Measurements from ENCODE around the gene GNA15.

GNA15 gene

DNA sequence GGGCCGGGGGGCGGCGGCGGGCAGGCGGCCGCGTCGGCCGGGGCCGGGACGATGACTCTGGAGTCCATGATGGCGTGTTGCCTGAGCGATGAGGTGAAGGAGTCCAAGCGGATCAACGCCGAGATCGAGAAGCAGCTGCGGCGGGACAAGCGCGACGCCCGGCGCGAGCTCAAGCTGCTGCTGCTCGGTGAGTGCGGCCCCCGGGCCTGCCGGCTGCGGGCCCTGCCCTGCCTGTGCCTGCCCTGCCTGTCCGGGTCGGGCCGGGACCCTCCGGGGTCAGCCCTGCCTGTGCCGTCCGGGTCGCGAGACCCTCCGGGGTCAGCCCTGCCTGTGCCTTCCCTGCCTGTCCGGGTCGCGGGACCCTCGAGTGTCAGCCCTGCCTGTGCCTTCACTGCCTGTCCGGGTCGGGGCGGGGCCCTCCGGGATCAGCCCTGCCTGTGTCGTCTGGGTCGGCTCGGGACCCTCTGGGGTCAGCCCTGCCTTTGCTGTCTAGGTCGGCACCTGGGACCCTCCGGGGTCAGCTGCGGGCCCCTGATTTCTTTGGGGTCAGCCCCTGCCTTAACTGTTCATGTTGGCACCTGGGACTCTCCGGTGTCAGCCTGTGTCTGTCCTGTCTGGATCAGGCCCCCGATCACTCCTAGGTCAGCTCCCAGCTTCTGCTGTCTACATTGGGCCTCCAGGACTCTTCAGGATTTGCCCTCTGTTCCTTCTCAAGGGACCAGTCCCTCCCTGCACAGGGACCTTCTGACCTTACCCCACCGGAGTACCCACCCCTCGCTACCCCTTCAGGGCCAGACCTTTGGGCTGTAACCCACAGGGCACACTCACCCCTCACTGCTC lies 41.0 kb upstream of the GNA15 start:
- TF ChIP-seq EZH2phosphoT487 (IDR thresholded peaks at IDR 0.05; ENCODE audit: low read length), result no peak
- TF ChIP-seq EZH2 (optimal IDR thresholded peaks at IDR 0.05; ENCODE audit: low read depth, low read length), result no peak
- TF ChIP-seq, protein P1, sequence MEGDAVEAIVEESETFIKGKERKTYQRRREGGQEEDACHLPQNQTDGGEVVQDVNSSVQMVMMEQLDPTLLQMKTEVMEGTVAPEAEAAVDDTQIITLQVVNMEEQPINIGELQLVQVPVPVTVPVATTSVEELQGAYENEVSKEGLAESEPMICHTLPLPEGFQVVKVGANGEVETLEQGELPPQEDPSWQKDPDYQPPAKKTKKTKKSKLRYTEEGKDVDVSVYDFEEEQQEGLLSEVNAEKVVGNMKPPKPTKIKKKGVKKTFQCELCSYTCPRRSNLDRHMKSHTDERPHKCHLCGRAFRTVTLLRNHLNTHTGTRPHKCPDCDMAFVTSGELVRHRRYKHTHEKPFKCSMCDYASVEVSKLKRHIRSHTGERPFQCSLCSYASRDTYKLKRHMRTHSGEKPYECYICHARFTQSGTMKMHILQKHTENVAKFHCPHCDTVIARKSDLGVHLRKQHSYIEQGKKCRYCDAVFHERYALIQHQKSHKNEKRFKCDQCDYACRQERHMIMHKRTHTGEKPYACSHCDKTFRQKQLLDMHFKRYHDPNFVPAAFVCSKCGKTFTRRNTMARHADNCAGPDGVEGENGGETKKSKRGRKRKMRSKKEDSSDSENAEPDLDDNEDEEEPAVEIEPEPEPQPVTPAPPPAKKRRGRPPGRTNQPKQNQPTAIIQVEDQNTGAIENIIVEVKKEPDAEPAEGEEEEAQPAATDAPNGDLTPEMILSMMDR (IDR thresholded peaks at IDR 0.05; ENCODE audit: low read length), result no peak
- no peaks in the 10 kb centered on the region for H3F3A ChIP-seq (ENCODE audit: insufficient read depth, low read length)
- peak overlapping the region; percentile 34; the same call in 1 of the 2 replicates for H3K4me3 ChIP-seq (ENCODE audit: low read length)
- peaks cover 81% of the 10 kb centered on the region for H3K27me3 ChIP-seq (replicated peaks; ENCODE audit: insufficient read depth, low read length)
- no peaks in the 10 kb centered on the region for H3K79me2 ChIP-seq (ENCODE audit: low read length)
- H4K20me1 ChIP-seq (ENCODE audit: insufficient read depth, low read length), result no peaks in the 10 kb centered on the region
- no peaks in the 10 kb centered on the region for H3K9me2 ChIP-seq (replicated peaks; ENCODE audit: insufficient read depth, low read length)
- no peak for DNase-seq
- H2AFZ ChIP-seq (ENCODE audit: low read length), result no peak overlapping the region
- H3K4me1 ChIP-seq (ENCODE audit: low read length), result 0 out of 2 replicates have a peak, but pooled peaks cover 4% of the 10 kb centered on the region
- no peak overlapping the region; the same call in 1 of the 2 replicates for H3K9ac ChIP-seq (ENCODE audit: low read length)
- H3K27ac ChIP-seq (ENCODE audit: low read length), result no peak overlapping the region
- no peaks in the 10 kb centered on the region for H3K9me3 ChIP-seq (replicated peaks; ENCODE audit: insufficient read depth, low read length)
- peak overlapping the region; percentile 61 for H3K4me2 ChIP-seq (ENCODE audit: low read depth, low read length)
- no peaks in the 10 kb centered on the region for H3K36me3 ChIP-seq (replicated peaks; ENCODE audit: insufficient read depth, low read length)

DNA sequence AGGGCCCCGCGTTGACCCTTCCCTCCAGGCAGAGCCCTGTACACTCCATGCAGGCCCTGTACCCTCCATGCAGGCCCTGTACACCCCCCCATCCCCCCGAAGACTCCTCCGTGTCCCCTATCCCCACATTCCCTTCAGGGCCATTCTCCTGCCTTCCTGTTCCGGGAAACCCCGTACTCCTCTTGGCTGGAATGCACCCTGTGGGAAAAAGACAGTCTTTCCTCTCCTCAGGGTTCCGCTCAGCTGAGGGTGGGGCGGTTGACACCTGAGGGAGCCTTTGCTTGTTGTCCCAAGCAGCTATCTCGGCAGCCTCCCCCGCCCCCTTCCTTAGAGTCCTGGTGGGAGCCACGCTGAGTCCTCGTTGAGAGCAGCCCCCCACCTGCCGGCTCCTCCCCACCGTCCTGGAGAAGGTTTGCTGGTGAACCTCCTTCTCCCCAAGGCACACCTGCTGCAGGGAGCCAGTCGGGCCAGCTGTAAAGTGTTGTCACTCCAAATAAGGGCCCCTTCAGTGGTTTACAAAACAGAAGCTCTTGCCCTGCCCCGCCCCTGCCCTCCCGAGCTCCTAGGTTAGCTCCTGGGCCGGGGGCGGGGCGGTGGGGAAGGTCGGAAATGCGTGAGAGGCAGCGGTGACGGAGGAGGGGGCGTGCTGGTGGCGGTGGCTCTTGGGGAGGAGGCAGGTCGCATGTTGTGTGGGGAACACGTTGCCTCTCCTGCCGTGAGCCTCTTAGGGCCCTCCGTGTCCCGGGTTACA lies 40.2 kb upstream of the GNA15 start:
- no peak overlapping the region for H3K4me2 ChIP-seq (ENCODE audit: low read depth, low read length)
- H3K79me2 ChIP-seq (ENCODE audit: low read length), result no peaks in the 10 kb centered on the region
- TF ChIP-seq EZH2 (optimal IDR thresholded peaks at IDR 0.05; ENCODE audit: low read depth, low read length) (no peak), EZH2phosphoT487 (IDR thresholded peaks at IDR 0.05; ENCODE audit: low read length) (no peak)
- TF ChIP-seq, protein P1 (IDR thresholded peaks at IDR 0.05; ENCODE audit: low read length), result no peak
- H3K9me3 ChIP-seq (replicated peaks; ENCODE audit: insufficient read depth, low read length), result no peaks in the 10 kb centered on the region
- H3K27ac ChIP-seq (ENCODE audit: low read length), result no peak overlapping the region
- H3K4me3 ChIP-seq (ENCODE audit: low read length), result no peak overlapping the region
- H3F3A ChIP-seq (ENCODE audit: insufficient read depth, low read length), result no peaks in the 10 kb centered on the region
- no peak for DNase-seq
- peaks cover 81% of the 10 kb centered on the region for H3K27me3 ChIP-seq (replicated peaks; ENCODE audit: insufficient read depth, low read length)
- H3K4me1 ChIP-seq (ENCODE audit: low read length), result 0 out of 2 replicates have a peak, but pooled peaks cover 4% of the 10 kb centered on the region
- H3K36me3 ChIP-seq (replicated peaks; ENCODE audit: insufficient read depth, low read length), result no peaks in the 10 kb centered on the region
- no peaks in the 10 kb centered on the region for H4K20me1 ChIP-seq (ENCODE audit: insufficient read depth, low read length)
- H2AFZ ChIP-seq (ENCODE audit: low read length), result no peak overlapping the region
- no peaks in the 10 kb centered on the region for H3K9me2 ChIP-seq (replicated peaks; ENCODE audit: insufficient read depth, low read length)
- H3K9ac ChIP-seq (ENCODE audit: low read length), result no peak overlapping the region

DNA sequence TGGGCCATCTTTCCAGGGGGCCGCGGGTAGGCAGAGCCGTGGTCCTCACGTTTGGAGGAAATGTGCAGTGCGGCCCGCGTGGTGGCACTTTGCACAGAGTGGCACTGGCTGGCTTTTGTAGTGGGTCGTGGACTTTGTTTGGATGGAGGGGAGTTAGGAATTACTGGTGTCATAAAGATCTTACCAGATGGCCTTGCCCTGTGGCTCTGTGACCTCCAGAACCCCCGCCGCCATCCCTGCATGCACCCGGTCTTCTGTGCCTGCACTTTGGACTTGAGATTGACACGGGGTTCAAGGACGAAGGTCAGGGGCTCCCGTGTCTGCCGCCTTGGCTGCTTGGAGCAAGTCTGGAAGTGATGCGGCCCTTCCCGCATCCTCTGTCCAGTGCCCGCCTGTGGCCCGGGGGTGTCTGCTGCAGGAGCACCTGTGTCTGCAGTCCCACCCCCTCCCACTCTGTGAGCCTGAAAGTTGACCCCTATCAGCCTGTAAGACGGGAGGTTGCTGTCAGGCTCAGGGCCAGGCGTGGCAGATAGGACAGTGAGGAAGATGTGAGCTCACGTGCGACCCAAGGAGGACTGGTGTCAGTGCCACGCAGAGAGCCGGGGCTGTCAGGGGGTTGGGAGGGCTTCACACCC lies 39.4 kb upstream of the GNA15 start:
- Histone ChIP-seq H3K79me2 (ENCODE audit: low read length) (no peaks in the 10 kb centered on the region), H3K4me3 (ENCODE audit: low read length) (no peak overlapping the region), H2AFZ (ENCODE audit: low read length) (no peak overlapping the region), H3K36me3 (replicated peaks; ENCODE audit: insufficient read depth, low read length) (no peaks in the 10 kb centered on the region), H3K27ac (ENCODE audit: low read length) (no peak overlapping the region), H3K4me1 (ENCODE audit: low read length) (0 out of 2 replicates have a peak, but pooled peaks cover 4% of the 10 kb centered on the region), H3K4me2 (ENCODE audit: low read depth, low read length) (no peak overlapping the region), H4K20me1 (ENCODE audit: insufficient read depth, low read length) (no peaks in the 10 kb centered on the region), H3K9me3 (replicated peaks; ENCODE audit: insufficient read depth, low read length) (no peaks in the 10 kb centered on the region), H3F3A (ENCODE audit: insufficient read depth, low read length) (no peaks in the 10 kb centered on the region), H3K27me3 (replicated peaks; ENCODE audit: insufficient read depth, low read length) (peaks cover 81% of the 10 kb centered on the region), H3K9ac (ENCODE audit: low read length) (no peak overlapping the region), H3K9me2 (replicated peaks; ENCODE audit: insufficient read depth, low read length) (no peaks in the 10 kb centered on the region)
- DNase-seq, result no peak
- TF ChIP-seq EZH2phosphoT487 (IDR thresholded peaks at IDR 0.05; ENCODE audit: low read length) (no peak), EZH2 (optimal IDR thresholded peaks at IDR 0.05; ENCODE audit: low read depth, low read length) (no peak)
- TF ChIP-seq, protein P1 (IDR thresholded peaks at IDR 0.05; ENCODE audit: low read length), result no peak
